Stimulated activated naive CD8-positive, alpha-beta T cell treated with anti-CD3 and anti-CD28 coated beads, Interleukin-15, amount 100 ng/mL, for 72 hours (primary cell): Measurements from ENCODE around the gene CSNK1G1.
A peak's percentile ranks its signal among the peaks of the same experiment; 100 is the strongest.
"Not testable (repeated sequence)": the region's sequence is repeated elsewhere in the genome, so short reads cannot be mapped to it uniquely, and the experiment has no call there.

Experiments
- ATAC-seq: fragments of 150-1000 bp; cut with Tn5 transposase; 2 replicates; pipeline ENCODE4 v1.10.0; 2021; ENCODE audit warnings: mild to moderate bottlenecking, moderate library complexity
- DNase-seq, 2 donors: peaks; one replicate each; pipeline ENCODE4 v3.0.0; 2021 to 2022
- H3K27ac Mint-ChIP-seq, 2 donors: one replicate each; pipeline ENCODE4 v1.8.0; 2022; ENCODE audit warnings: mild to moderate bottlenecking in 2 of 2, mixed read lengths in 2 of 2, moderate library complexity in 2 of 2
- H3K27me3 Mint-ChIP-seq: one replicate; pipeline ENCODE4 v1.8.0; 2022; ENCODE audit warnings: mixed read lengths
- H3K4me1 Mint-ChIP-seq: one replicate; pipeline ENCODE4 v1.8.0; 2022; ENCODE audit warnings: mild to moderate bottlenecking, mixed read lengths
- H3K4me3 Mint-ChIP-seq, 2 donors: one replicate each; pipeline ENCODE4 v1.8.0; 2022; ENCODE audit warnings: mild to moderate bottlenecking in 2 of 2, mixed read lengths in 2 of 2, moderate library complexity in 1 of 2
- H3K9me3 Mint-ChIP-seq, 2 donors: one replicate each; pipeline ENCODE4 v1.8.0; 2022; ENCODE audit warnings: mixed read lengths in 2 of 2

The CSNK1G1 gene

DNA sequence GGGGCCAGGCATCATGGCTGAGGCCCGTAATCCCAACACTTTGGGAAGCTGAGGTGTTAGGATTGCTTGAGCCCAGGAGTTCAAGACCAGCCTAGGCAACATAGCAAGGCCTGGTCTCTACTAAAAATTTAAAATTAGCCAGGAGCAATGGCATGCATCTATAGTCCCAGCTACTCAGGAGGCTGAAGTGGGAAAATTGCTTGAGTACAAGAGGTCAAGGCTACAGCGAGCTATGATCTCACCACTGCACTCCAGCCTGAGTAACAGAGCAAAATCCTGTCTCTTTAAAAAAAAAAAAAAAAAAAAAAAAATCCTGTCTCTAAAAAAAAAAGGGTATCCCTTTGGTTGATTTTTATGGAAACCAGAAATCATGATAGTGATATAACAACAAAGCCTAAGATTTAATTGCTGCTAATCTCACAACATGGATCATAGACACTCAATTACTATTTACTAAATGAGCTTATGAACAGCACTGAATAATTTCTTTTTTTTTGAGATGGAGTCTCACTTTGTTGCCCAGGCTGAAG, 13.2 kb upstream of the CSNK1G1 start:
- Mint-ChIP-seq H3K4me1 (no peaks in the 10 kb centered on the region), H3K9me3 (no peaks in the 10 kb centered on the region), H3K27ac (no peak overlapping the region), H3K27me3 (no peaks in the 10 kb centered on the region), H3K4me3 (no peak overlapping the region)
- ATAC-seq, result no peak
- no peak for DNase-seq

DNA sequence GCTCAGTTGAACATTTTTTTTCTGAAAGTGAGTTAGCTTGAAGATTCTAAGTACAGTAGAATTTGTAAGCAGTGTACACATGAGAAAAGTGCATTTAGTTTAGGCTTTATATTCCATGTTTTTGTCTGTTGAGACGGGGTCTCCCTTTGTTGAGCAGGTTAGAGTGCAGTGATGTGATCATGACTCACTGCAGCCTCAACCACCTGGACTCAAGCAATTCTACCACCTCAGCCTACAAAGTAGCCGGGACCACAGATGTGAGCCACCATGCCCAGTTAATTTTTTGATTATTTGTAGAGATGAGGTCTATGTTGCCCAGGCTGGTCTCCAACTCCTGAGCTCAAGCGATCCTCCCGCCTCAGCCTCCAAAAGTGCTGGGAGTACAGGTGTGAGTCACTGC, 5.3 kb upstream of the CSNK1G1 start:
- ATAC-seq (no peak), DNase-seq (no peak)
- Mint-ChIP-seq H3K4me3 (no peak overlapping the region), H3K4me1 (peaks cover 8% of the 10 kb centered on the region), H3K9me3 (no peaks in the 10 kb centered on the region), H3K27ac (no peak overlapping the region), H3K27me3 (no peaks in the 10 kb centered on the region)

DNA sequence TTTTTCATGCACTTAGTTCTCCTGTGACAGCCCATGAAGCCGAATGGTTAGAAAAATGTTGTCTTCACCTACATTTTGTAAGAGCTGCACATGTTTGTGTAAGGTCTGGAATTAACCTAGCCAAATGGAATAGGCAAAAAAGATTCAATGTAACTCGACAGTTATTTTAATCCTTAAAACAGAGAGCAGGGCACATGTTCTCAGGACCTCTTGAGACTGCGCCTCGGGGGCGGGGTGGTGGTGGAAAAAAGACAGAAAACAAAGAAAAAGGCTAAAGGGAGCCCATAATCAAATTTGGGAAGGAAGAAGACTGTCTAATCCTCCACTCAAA, 702 bp upstream of the CSNK1G1 start:
- peak overlapping the region in 1 of 2 donors; percentile 43 for H3K27ac Mint-ChIP-seq
- no peak for ATAC-seq
- H3K4me1 Mint-ChIP-seq, result peaks cover 20% of the 10 kb centered on the region

DNA sequence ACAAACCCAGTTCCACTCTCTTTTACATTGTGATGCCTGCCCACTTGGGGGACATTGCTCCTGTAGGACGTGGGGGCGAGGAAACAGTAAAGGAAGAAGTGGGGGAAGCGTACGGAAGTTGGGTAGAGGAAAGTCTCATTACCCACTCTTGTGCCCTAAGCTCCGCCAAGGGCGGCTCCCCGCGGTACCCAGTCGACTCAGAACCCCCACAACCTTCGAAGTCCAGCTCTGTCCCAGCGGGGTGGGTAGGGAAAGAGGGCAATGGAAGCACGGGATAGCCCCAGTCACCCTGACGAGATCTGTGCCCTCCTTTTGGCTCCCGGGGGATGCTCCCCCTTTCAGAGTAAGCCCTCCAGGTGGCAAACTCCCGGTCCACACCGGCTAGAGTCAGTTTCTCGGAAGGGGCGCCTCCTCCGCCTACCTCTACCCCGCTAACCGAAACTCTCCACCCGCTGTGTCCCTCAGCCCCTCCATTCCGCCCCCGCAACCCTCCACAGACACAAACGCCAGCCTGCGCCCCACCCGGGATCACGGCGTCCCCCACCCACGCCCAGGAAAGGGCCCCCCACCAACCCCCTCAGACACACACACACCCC, 527 bp downstream of the CSNK1G1 start:
- Mint-ChIP-seq H3K27me3 (no peaks in the 10 kb centered on the region), H3K4me3 (peak overlapping the region; percentile 92 to 94), H3K4me1 (peaks cover 20% of the 10 kb centered on the region), H3K9me3 (no peaks in the 10 kb centered on the region), H3K27ac (peak overlapping the region; percentile 95 to 98)
- DNase-seq, result peak in 1 of 2 donors; percentile 41
- ATAC-seq, result peak; percentile 61

More for the DNA sequence above, 702 bp upstream of the CSNK1G1 start:
- Mint-ChIP-seq H3K4me3 (peak overlapping the region; percentile 92 to 94), H3K27me3 (no peaks in the 10 kb centered on the region), H3K9me3 (no peaks in the 10 kb centered on the region)
- no peak for DNase-seq

DNA sequence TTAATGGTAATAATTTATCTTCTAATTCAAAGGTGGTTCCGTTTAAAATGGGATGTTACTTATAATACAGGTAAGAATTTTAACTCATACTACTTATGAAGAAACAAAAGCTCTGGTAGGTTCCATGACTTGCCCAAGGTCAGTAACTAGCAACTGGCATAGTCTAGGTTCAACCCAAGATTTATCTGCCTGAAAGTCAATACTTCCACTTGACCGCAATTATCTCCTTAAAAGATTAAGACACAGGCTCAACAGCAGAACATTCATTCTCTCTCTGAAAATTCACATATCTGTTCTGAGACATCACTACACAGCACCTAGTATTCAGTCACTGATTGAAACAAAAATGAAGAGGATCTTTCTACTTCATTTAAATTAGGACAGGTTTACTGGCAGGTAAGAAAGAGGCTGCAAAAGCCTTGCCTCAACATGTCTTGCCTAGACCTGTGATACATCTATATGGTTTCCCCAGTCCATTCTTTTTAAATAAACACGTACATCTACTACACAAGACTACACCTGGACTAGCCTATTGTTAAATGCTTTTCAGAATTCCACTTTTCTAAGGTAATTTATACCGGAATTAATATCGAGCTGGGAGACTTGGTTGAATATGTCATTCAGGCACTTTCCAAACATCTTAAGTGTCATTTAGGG, 1.2 kb downstream of the CSNK1G1 start:
- ATAC-seq (no peak), DNase-seq (no peak)
- H3K27ac Mint-ChIP-seq, result peak overlapping the region; percentile 95 to 98
- H3K27me3 Mint-ChIP-seq, result no peaks in the 10 kb centered on the region
- H3K4me3 Mint-ChIP-seq, result peak overlapping the region; percentile 92 to 94
- H3K9me3 Mint-ChIP-seq, result no peaks in the 10 kb centered on the region
- H3K4me1 Mint-ChIP-seq, result peaks cover 20% of the 10 kb centered on the region

DNA sequence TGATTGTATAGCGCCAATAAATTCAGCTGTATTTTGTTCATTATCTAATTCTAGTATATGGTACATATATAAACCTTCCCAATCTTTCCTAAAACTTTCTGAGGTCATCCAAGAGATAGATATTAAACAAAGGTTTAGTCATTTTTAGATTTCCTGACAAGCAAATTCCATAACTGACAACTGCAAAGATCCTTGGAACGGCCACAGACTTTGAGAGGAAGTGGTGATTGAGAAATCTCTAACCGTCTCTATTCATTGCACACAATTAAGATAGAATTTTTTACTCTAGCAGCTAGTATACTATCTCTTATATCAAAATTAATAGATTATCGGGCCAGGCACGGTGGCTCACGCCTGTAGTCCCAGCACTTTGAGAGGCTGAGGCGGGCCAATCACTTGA, 4.7 kb downstream of the CSNK1G1 start:
- DNase-seq (no peak), ATAC-seq (no peak)
- no peak overlapping the region for H3K27ac Mint-ChIP-seq
- peaks cover 27% of the 10 kb centered on the region for H3K4me1 Mint-ChIP-seq
- no peaks in the 10 kb centered on the region for H3K9me3 Mint-ChIP-seq
- H3K27me3 Mint-ChIP-seq, result no peaks in the 10 kb centered on the region
- no peak overlapping the region for H3K4me3 Mint-ChIP-seq

DNA sequence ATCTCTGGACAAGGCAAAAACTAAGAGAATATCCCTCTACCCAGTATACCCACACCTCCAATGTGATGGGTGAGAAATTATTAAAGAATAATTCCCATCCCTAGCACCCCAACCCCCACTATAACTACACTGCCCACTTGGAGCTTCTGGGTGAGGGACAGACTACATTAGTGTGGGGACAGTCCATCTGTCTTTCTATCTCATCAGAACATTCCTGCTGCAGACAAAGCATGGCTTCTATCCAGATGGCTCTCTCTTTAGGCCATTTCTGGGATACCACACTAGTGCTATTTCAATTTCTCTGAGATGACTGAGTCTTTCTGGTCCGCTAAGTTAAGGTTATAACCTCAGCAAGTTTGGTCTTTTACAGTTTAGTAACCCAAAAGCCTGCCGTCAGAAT, 6.6 kb downstream of the CSNK1G1 start:
- Mint-ChIP-seq H3K9me3 (no peaks in the 10 kb centered on the region), H3K27me3 (no peaks in the 10 kb centered on the region), H3K4me3 (no peak overlapping the region), H3K4me1 (peaks cover 15% of the 10 kb centered on the region), H3K27ac (peak overlapping the region in 1 of 2 donors; percentile 37)
- DNase-seq (no peak), ATAC-seq (no peak)

DNA sequence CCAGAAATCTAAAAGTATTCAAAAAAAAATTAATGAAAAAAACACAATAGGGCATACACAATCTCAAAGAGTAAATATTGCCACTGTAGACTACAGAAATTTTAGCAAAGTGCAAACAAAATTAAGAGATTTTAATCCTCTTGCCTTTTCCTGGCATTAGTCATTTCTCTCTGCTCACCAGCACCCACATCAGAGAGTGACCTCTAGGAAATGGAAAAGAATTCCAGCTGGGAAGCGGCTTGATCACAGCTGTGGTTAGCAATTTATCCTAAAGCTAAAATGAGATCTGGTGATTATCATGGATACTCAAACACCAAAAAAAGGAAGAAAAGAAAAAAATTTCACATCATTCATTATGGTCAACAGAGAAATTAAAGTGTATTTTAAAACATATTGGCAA, 7.5 kb downstream of the CSNK1G1 start:
- ATAC-seq, result no peak
- H3K4me3 Mint-ChIP-seq, result no peak overlapping the region
- no peak overlapping the region for H3K27ac Mint-ChIP-seq
- no peaks in the 10 kb centered on the region for H3K27me3 Mint-ChIP-seq
- DNase-seq, result no peak
- no peaks in the 10 kb centered on the region for H3K9me3 Mint-ChIP-seq
- peaks cover 15% of the 10 kb centered on the region for H3K4me1 Mint-ChIP-seq

DNA sequence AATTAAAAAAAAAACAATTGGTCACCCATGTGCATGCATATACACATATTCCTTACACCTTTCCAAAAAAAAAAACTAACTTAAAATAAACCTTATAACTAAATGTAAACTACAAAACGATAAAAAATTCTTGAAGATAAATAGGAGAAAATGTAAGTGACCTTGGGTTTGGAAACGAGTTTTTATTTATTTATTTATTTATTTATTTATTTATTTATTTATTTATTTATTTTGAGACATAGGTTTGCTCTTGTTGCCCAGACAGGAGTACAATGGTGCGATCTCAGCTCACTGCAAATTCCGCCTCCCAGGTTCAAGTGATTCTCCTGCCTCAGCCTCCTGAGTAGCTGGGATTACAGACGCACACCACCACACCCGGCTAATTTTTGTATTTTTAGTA, 9.7 kb downstream of the CSNK1G1 start:
- not testable (repeated sequence) for H3K27ac Mint-ChIP-seq, H3K27me3 Mint-ChIP-seq, H3K4me3 Mint-ChIP-seq

DNA sequence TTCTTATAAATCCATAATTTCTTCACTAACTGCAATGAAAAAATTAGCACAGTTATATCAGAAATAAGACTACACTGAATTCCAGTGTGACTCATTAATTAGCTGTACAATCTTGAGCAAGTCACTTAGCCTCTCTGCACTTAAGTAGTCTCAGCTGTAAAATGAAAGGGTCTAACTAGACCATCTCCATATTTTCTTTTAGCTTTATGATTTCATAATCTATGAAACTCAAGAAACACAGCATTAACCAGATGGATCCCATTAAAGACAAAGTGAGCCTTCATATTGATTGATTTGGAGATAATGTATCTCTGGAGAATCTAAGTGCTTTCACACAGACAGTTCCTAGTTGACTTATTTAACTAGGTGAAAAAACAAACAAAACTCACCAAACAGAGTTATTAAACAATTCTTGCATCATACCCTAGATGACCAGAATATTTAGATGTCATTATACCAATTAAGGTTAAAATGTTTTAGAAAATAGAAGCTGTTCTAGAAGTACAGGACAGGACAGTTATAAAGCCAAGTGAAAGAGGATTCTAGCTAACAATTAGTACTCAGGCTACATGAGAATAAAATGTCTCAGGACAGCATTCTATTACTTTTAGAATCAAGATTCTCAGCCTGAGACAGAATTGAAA, 11.2 kb downstream of the CSNK1G1 start:
- Mint-ChIP-seq H3K27ac (no peak overlapping the region), H3K9me3 (no peaks in the 10 kb centered on the region), H3K4me3 (no peak overlapping the region), H3K4me1 (peaks cover 15% of the 10 kb centered on the region), H3K27me3 (no peaks in the 10 kb centered on the region)
- ATAC-seq (no peak), DNase-seq (no peak)

More for the DNA sequence above, 9.7 kb downstream of the CSNK1G1 start:
- H3K4me1 Mint-ChIP-seq, result peaks cover 15% of the 10 kb centered on the region
- H3K9me3 Mint-ChIP-seq, ATAC-seq, DNase-seq: not testable (repeated sequence)

DNA sequence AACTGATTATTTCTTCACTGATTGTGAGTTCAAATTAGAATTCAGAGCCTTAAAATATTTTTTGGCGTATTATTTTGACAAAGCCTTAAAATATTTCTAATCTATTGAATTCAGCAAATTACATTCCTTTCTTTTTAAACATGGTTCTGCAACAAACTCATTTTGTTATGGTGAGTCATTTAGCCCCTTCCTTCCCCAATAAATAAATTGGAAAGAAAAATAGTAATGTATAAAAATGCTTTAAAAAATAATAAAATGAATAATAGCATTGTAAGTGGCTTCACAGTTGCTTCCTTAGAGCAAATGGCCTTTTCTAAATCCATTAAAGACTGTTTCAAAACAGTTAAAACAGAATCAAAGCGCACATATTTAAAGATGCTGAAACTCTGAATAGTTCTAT, 12.1 kb downstream of the CSNK1G1 start:
- H3K4me3 Mint-ChIP-seq, result no peak overlapping the region
- ATAC-seq (no peak), DNase-seq (no peak)
- H3K27ac Mint-ChIP-seq, result no peak overlapping the region
- peaks cover 9% of the 10 kb centered on the region for H3K4me1 Mint-ChIP-seq
- no peaks in the 10 kb centered on the region for H3K9me3 Mint-ChIP-seq
- H3K27me3 Mint-ChIP-seq, result no peaks in the 10 kb centered on the region

DNA sequence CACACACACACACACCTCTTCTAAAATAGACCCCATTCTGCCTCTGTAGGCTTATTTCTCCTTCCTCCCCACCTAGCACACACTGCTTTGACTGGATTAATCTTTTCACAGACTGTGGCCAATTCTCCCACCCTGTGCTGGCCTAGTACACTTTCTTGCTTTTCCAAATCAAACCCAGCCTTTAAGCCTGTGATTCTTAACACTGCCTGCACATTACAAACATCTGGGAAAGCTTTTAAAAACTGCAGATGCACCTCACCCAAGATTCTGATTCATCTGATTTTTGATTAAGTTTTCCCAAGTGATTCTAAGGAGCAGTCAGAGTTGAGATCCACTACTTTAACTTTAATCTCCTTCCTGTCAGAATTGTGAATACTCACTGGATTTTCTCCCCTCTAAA, 12.8 kb downstream of the CSNK1G1 start:
- Mint-ChIP-seq H3K27me3 (no peaks in the 10 kb centered on the region), H3K9me3 (no peaks in the 10 kb centered on the region), H3K27ac (no peak overlapping the region), H3K4me3 (no peak overlapping the region), H3K4me1 (peaks cover 9% of the 10 kb centered on the region)
- DNase-seq, result no peak
- no peak for ATAC-seq

DNA sequence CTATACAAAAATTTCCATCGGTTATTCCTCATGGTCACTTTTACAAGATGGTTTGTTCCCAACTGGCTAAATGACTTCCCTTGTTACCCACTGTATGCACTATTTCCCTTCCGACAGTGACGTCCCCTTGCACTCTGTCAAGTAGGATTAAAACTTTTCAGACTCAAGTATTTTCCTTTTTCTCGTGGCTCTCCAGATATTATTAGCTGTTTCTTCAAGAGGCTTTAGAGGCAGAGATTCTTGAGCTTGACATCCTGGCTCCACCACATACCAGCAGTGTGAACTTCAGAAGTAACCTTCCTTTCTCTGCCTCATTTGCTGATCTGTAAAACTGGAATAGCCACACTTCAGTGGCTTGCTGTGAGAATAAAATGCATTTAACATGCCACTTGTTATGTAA, 14.0 kb downstream of the CSNK1G1 start:
- no peak for ATAC-seq
- no peaks in the 10 kb centered on the region for H3K4me1 Mint-ChIP-seq
- no peak for DNase-seq
- H3K27me3 Mint-ChIP-seq, result no peaks in the 10 kb centered on the region
- H3K4me3 Mint-ChIP-seq, result no peak overlapping the region
- no peaks in the 10 kb centered on the region for H3K9me3 Mint-ChIP-seq
- H3K27ac Mint-ChIP-seq, result no peak overlapping the region

DNA sequence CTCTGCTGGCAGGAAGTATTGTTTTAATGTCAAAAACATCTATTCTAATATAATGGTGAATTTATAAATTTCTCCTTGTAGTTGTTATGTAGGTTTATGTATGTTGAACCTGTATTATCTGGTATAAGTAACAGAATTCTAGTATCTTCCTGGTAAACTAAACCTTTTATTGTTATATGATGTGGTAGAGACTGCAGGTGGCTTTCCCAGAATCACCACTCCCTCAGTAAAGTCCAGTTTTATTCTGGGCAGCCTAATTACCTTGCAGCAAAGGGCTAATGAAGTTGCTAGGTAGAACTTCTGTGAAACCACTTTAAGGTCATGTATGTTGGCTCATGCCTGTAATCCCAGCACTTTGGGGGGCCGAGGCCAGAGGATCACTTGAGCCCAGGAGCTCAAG, 15.6 kb downstream of the CSNK1G1 start:
- no peak overlapping the region for H3K27ac Mint-ChIP-seq
- no peak overlapping the region for H3K4me3 Mint-ChIP-seq
- peaks cover 10% of the 10 kb centered on the region for H3K4me1 Mint-ChIP-seq
- no peaks in the 10 kb centered on the region for H3K9me3 Mint-ChIP-seq
- no peak for DNase-seq
- no peaks in the 10 kb centered on the region for H3K27me3 Mint-ChIP-seq
- no peak for ATAC-seq

DNA sequence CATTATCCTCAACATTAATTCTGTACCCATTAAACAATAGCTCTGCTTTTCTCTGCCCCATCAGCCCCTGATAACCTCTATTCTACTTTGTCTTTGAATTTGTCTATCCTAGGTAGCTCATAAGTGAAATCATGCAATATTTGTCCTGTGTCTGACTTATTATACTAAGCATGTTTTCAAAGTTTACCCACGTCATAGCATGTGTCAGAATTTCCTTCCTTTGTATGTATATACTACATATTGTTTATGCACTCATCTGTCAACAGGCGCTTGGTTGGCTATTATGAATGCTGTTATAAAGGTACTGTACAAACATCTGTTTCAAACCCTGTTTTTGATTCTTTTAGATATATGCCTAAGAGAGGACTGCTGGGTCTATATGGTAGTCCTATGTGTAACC, 18.2 kb downstream of the CSNK1G1 start:
- Mint-ChIP-seq H3K27ac (no peak overlapping the region), H3K27me3 (no peaks in the 10 kb centered on the region)
- no peak for ATAC-seq

More for the DNA sequence above, 18.2 kb downstream of the CSNK1G1 start:
- Mint-ChIP-seq H3K4me3 (no peak overlapping the region), H3K9me3 (no peaks in the 10 kb centered on the region), H3K4me1 (peaks cover 30% of the 10 kb centered on the region)
- no peak for DNase-seq
